Smooth muscle cell (in vitro differentiated cells): ENCODE data around the gene SLC4A1AP. TPM values are rescaled to one million over a fixed set of nuclear protein-coding genes. Genes with fewer than 3 reads are reported as not detected.
"Not testable (repeated sequence)": the region's sequence is repeated elsewhere in the genome, so short reads cannot be mapped to it uniquely, and the experiment has no call there.

Experiments
- DNase-seq: peaks from one replicate; lab custom pipeline; 2025; ENCODE audit not compliant: unreplicated experiment; lab: John Stamatoyannopoulos, UW
- H2AFZ ChIP-seq: fragments of 200-600 bp; sonication (generic); 2 replicates; pipeline ENCODE4 v1.6.0; 2016; ENCODE audit warnings: antibody characterized with exemption, low read depth, mild to moderate bottlenecking
- H3F3A ChIP-seq: fragments of 200-600 bp; sonication (generic); 2 replicates; pipeline ENCODE4 v1.6.0; 2017; ENCODE audit warnings: antibody characterized with exemption, low read depth
- H3K27ac ChIP-seq: fragments of 200-600 bp; sonication (generic); 2 replicates; pipeline ENCODE4 v1.5.1; 2016; ENCODE audit warnings: low read depth, mild to moderate bottlenecking
- H3K27me3 ChIP-seq: fragments of 200-600 bp; sonication (generic); 2 replicates; pipeline ENCODE4 v1.6.1; 2016; ENCODE audit warnings: low read depth, mild to moderate bottlenecking
- H3K36me3 ChIP-seq: fragments of 200-600 bp; sonication (generic); 2 replicates; pipeline ENCODE4 v1.5.1; 2016; ENCODE audit warnings: low read depth
- H3K4me1 ChIP-seq: fragments of 200-600 bp; sonication (generic); 2 replicates; pipeline ENCODE4 v1.5.1; 2016; ENCODE audit warnings: low read depth
- H3K4me2 ChIP-seq: fragments of 200-600 bp; sonication (generic); 2 replicates; pipeline ENCODE4 v1.6.0; 2016; ENCODE audit warnings: mild to moderate bottlenecking
- H3K4me3 ChIP-seq: fragments of 200-600 bp; sonication (generic); 2 replicates; pipeline ENCODE4 v1.5.1; 2016; ENCODE audit warnings: mild to moderate bottlenecking
- H3K79me2 ChIP-seq: fragments of 200-600 bp; sonication (generic); 2 replicates; pipeline ENCODE4 v1.6.0; 2016; ENCODE audit warnings: low read depth, mild to moderate bottlenecking
- H3K9ac ChIP-seq: fragments of 200-600 bp; sonication (generic); 2 replicates; pipeline ENCODE4 v1.6.0; 2016; ENCODE audit warnings: low read depth
- H3K9me3 ChIP-seq: fragments of 200-600 bp; sonication (generic); replicated peaks from 2 replicates; pipeline ENCODE4 v1.5.1; 2016; ENCODE audit warnings: low read depth
- H4K20me1 ChIP-seq: fragments of 200-600 bp; sonication (generic); 2 replicates; pipeline ENCODE4 v1.6.0; 2016; ENCODE audit warnings: low read depth
- CTCF ChIP-seq: fragments of 200-600 bp; sonication (generic); IDR thresholded peaks from 2 replicates; pipeline ENCODE4 v1.5.1; 2017; ENCODE audit warnings: borderline replicate concordance, mild to moderate bottlenecking, antibody characterized with exemption; ENCODE audit not compliant: insufficient read depth, poor library complexity, severe bottlenecking
- WGBS: methylation state at CpG from one replicate; pipeline ENCODE4 v1.1.7; 2016; ENCODE audit warnings: low lambda C conversion rate; 5-methylcytosine and 5-hydroxymethylcytosine counted together
- polyA plus RNA-seq: library from polyadenylated mRNA; unstranded; fragments of >200 nt; fragmentation: Nextera tagmentation; extraction: Ambion mirVana; gene quantifications from 2 replicates; pipeline ENCODE4 v1.2.1, GENCODE V29; 2016
- total RNA-seq: library from RNA; depleted of rRNA; stranded (reverse); fragments of >200 nt; gene quantifications from 2 replicates; pipeline ENCODE4 v1.2.3, GENCODE V29; 2014

SLC4A1AP gene
- total and polyA plus RNA-seq, 2 experiments from 2014 or later, result 26.2 to 27.5 TPM

DNA sequence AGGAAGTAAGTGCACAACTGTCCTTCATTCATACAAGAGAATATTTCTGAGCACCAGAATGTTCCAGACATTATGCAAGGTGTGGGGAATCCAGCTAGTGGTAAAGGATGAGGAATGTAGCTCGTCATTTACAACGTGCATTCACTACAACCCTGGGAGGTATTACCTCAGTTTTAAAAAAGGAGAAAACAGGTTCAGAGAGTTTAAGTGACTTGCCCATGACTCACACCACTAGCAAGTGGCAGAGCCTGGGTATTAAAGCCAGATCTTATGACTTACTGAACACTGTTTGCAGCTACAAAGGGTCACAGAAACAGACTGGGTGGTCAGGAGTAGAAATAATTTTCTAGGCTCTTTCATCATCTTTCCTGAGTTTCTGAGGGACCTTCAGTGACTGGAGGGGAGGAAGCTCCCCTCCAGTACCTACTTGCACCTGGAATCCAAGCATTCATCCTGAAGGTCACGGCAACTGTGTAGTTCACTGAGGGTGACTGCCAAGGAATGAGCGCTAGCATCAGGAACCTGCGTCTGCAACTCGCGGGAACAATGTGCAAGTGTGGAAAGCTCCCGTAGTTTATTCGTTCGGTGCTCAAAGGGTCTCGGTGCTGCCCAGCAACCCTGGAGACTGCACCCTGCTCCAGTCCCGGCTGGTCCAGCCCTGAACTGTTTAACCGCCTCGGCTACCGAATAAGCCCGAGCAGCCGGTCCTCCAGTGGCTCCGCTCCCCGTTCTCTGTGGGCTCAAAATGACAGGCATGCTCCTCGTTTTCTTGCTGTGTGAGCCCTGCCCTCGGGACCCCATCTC, 35.5 kb upstream of the SLC4A1AP start:
- Histone ChIP-seq H3K9me3 (no peaks in the 10 kb centered on the region), H3K27me3 (no peaks in the 10 kb centered on the region), H2AFZ (no peak overlapping the region), H3K4me3 (peak overlapping the region; percentile 61), H3K79me2 (peaks cover 10% of the 10 kb centered on the region), H3K27ac (peak overlapping the region; percentile 95), H3F3A (peaks cover 22% of the 10 kb centered on the region), H4K20me1 (no peaks in the 10 kb centered on the region), H3K4me2 (peak overlapping the region; percentile 87), H3K36me3 (no peaks in the 10 kb centered on the region), H3K9ac (peak overlapping the region; percentile 87), H3K4me1 (peaks cover 7% of the 10 kb centered on the region)
- 4% methylated on average over 20 of the region's 21 CpGs for WGBS
- DNase-seq, result no peak
- TF ChIP-seq CTCF, result no peak

GRCh38 chr2:27628767-27629709, 34.7 kb upstream of the SLC4A1AP start, which contains the start of the genes CCDC121 and GPN1:
CCDC121 (minus strand) TSS chr2:27629012; CDS start chr2:27627799, 1,213 bp downstream.
GPN1 (plus strand) TSS chr2:27629050; CDS start chr2:27629059, 9 bp downstream.
- WGBS, result 4% methylated on average over 44 of the region's 44 CpGs
- Histone ChIP-seq H3K27ac (peak within 1 kb of the TSS; percentile 95), H3K9ac (peak within 1 kb of the TSS; percentile 90), H3K27me3 (no peaks in the 10 kb centered on the region), H4K20me1 (no peaks in the 10 kb centered on the region), H3K36me3 (peaks cover 3% of the 10 kb centered on the region), H3K4me1 (peaks cover 7% of the 10 kb centered on the region), H3K4me2 (peak within 1 kb of the TSS; percentile 87), H3K4me3 (peak within 1 kb of the TSS; percentile 61), H3K79me2 (peaks cover 10% of the 10 kb centered on the region), H3K9me3 (no peaks in the 10 kb centered on the region), H2AFZ (peak within 1 kb of the TSS; percentile 29), H3F3A (peaks cover 22% of the 10 kb centered on the region)
- TF ChIP-seq CTCF, result no peak
- peak; percentile 71 for DNase-seq

DNA sequence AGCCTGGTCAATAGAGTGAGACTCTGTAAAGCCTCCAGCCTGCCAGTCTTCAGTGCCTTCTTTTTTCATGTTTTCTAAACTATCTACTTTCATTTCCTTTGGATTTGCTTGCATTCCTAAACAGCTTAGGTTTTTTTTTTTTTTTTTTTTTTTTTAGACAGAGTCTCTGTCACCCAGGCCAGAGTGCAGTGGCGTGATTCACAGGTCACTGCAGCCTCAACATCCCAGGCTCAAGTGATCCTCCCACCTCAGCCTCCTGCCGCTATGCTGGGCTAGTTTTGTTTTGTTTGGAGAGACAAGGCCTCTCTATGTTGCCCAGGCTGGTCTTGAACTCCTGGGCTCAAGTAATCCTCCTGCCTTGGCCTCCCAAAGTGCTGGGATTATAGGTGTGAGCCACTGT, 33.4 kb upstream of the SLC4A1AP start:
- Histone ChIP-seq H3K4me2 (peak overlapping the region; percentile 87), H3F3A (peaks cover 18% of the 10 kb centered on the region)
- not testable (repeated sequence) for H3K79me2 ChIP-seq, H3K36me3 ChIP-seq, H4K20me1 ChIP-seq, H3K4me3 ChIP-seq, H3K27ac ChIP-seq, H3K9ac ChIP-seq, DNase-seq, H3K4me1 ChIP-seq, H2AFZ ChIP-seq, H3K9me3 ChIP-seq, H3K27me3 ChIP-seq
- WGBS, result 94% methylated on average over 2 of the region's 2 CpGs

DNA sequence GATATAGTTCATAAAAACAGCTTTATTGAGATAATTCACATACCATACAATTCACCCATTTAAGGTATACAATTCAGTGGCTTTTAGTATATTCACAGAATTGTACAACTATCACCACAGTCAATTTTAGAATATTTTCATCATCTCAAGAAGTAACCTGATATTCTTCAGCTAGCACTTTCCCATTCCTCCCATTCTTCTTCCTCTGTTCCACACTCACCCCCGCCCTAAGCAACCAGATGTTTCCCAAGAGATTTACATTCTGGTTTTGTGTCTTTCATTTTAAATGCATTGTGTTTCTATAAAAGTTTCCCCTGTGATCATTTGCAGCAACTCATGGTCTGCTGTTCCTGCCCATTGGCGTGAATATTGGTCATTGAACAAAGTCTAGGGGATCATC, 29.4 kb upstream of the SLC4A1AP start:
- H3K36me3 ChIP-seq, result peaks cover 25% of the 10 kb centered on the region
- DNase-seq, result no peak
- no peak overlapping the region for H3K9ac ChIP-seq
- H3K9me3 ChIP-seq, result no peaks in the 10 kb centered on the region
- no peaks in the 10 kb centered on the region for H3K4me1 ChIP-seq
- H3K4me2 ChIP-seq, result no peak overlapping the region
- no peak overlapping the region for H2AFZ ChIP-seq
- no peak overlapping the region for H3K4me3 ChIP-seq
- no peak overlapping the region for H3K27ac ChIP-seq
- H3K27me3 ChIP-seq, result no peaks in the 10 kb centered on the region
- TF ChIP-seq CTCF, result no peak
- 97% methylated on average over 2 of the region's 2 CpGs for whole genome bisulfite sequencing
- H3K79me2 ChIP-seq, result peaks cover 8% of the 10 kb centered on the region
- no peaks in the 10 kb centered on the region for H3F3A ChIP-seq
- H4K20me1 ChIP-seq, result no peaks in the 10 kb centered on the region
